ENCODE results near the gene MTA3. TPM values are rescaled to one million over a fixed set of nuclear protein-coding genes. Genes with fewer than 3 reads are reported as not detected.
"Not testable (repeated sequence)": the region's sequence is repeated elsewhere in the genome, so short reads cannot be mapped to it uniquely, and the experiment has no call there.

Gene MTA3
- total RNA-seq, 1 donor from 2014 or later = 39.8 TPM

DNA sequence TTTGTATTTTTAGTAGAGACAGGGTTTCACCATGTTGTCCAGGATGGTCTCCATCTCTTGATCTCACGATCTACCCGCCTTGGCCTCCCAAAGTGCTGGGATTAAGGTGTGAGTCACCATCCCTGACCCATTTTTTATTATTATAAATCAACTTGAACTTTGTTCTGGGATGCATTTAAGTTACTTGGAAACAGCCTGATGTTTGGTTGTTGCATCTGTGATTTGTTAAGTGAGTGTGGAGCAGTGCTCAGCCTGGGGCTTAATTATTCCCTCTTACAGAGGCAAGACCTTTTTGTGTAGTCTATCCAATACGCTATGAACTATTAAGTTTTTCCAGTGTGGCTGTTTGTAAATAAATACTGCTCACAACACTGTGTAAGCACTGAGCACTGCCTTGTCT is 32.6 kb downstream of the MTA3 start:
- H3K27ac Mint-ChIP-seq = no peak overlapping the region

DNA sequence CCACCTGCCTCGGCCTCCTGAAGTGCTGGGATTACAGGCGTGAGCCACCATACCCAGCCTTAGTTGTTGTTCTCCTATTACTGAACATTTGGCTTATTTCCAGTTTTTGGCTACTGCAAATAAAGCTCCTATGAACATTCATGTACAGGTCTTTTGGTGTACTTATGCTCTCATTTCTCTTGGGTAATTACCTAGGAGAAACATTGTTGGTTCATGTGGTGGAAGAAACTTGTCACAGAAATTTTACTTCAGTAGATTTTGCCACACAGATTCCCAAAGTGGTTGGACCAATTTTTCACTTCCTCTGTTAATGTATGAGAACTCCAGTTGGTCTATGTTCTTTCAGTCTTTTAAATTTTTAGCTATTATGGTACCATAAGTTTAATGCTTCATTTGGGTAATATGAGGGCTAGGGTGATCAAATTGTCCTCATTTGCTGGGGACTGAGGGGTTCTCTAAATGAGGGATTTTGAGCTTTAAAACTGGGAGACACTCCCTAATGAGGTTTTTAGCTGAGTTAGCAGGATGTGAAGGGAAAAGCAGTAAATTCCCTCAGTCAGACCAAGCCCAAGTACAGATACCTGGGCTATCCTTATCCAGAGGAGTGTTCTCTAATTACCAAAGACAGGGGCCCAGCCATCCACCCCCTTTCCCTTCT is 33.9 kb downstream of the MTA3 start:
- Mint-ChIP-seq H3K4me1 (ENCODE audit: low read depth) (peaks cover 3% of the 10 kb centered on the region), H3K27me3 (ENCODE audit: low read depth) (no peaks in the 10 kb centered on the region), H3K4me3 (ENCODE audit: low read depth) (no peak overlapping the region), H3K9me3 (no peaks in the 10 kb centered on the region), H3K36me3 (ENCODE audit: low read depth) (peaks cover 3% of the 10 kb centered on the region), H3K27ac (no peak overlapping the region)
- intact Hi-C loops (cut with micrococcal nuclease) = no loop called here
- no peak for DNase-seq (ENCODE audit: low spot score)

More for the DNA sequence above, 32.6 kb downstream of the MTA3 start:
- Mint-ChIP-seq H3K4me1 (ENCODE audit: low read depth) (peaks cover 3% of the 10 kb centered on the region), H3K9me3 (no peaks in the 10 kb centered on the region), H3K27me3 (ENCODE audit: low read depth) (no peaks in the 10 kb centered on the region), H3K36me3 (ENCODE audit: low read depth) (no peaks in the 10 kb centered on the region), H3K4me3 (ENCODE audit: low read depth) (no peak overlapping the region)
- no peak for DNase-seq (ENCODE audit: low spot score)
- intact Hi-C loops (cut with micrococcal nuclease) = no loop called here

DNA sequence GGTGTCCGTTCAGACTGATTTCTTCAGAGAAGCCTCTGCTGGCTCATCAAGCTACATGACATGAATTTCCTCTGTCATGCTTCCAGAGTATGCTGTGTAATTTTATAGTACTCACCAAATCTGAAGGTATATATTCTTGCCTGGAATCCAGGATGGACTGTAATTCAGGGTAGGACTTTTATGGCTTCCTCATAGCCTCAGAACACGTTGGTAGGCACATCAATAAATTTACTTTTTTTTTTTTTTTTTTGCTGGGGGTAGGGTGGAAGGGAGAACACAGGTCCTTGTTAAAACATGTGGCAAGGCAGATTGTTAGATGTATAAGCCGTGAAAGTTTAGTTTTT is 34.4 kb downstream of the MTA3 start:
- H3K27ac Mint-ChIP-seq = no peak overlapping the region
- intact Hi-C loops (cut with micrococcal nuclease) = no loop called here
- H3K9me3 Mint-ChIP-seq = no peaks in the 10 kb centered on the region
- no peak for DNase-seq (ENCODE audit: low spot score)
- no peaks in the 10 kb centered on the region for H3K27me3 Mint-ChIP-seq (ENCODE audit: low read depth)
- no peak overlapping the region for H3K4me3 Mint-ChIP-seq (ENCODE audit: low read depth)
- peaks cover 3% of the 10 kb centered on the region for H3K36me3 Mint-ChIP-seq (ENCODE audit: low read depth)
- peaks cover 3% of the 10 kb centered on the region for H3K4me1 Mint-ChIP-seq (ENCODE audit: low read depth)

DNA sequence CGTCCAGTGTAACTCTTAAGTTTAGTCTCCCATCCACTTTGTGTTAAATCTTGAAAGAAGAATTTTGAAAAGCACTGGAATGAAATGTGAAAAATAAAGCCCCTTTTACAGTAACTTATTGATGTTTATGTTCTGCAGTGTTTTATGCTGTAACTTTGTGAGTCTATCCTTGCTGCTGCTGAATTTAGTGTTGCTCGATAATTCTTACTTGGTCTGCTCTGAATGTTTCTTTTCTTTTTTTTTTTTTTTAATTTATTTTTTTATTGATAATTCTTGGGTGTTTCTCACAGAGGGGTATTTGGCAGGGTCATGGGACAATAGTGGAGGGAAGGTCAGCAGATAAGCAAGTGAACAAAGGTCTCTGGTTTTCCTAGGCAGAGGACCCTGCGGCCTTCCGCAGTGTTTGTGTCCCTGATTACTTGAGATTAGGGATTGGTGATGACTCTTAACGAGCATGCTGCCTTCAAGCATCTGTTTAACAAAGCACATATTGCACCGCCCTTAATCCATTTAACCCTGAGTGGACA is 36.0 kb downstream of the MTA3 start:
- H3K9me3 Mint-ChIP-seq; H3K4me3 Mint-ChIP-seq (ENCODE audit: low read depth); H3K27me3 Mint-ChIP-seq (ENCODE audit: low read depth); H3K27ac Mint-ChIP-seq; H3K4me1 Mint-ChIP-seq (ENCODE audit: low read depth); H3K36me3 Mint-ChIP-seq (ENCODE audit: low read depth); intact Hi-C loops (cut with micrococcal nuclease); DNase-seq (ENCODE audit: low spot score): not testable (repeated sequence)

DNA sequence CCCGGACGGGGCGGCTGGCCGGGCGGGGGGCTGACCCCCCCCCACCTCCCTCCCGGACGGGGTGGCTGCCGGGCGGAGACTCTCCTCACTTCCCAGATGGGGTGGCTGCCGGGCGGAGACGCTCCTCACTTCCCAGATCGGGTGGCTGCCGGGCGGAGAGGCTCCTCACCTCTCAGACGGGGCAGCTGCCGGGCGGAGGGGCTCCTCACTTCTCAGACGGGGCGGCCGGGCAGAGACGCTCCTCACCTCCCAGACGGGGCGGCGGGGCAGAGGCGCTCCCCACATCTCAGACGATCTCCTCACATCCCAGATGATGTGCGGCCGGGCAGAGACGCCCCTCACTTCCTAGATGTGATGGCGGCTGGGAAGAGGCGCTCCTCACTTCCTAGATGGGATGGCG is 37.7 kb downstream of the MTA3 start:
- H3K27me3 Mint-ChIP-seq (ENCODE audit: low read depth); H3K27ac Mint-ChIP-seq; DNase-seq (ENCODE audit: low spot score); H3K9me3 Mint-ChIP-seq; H3K4me1 Mint-ChIP-seq (ENCODE audit: low read depth); H3K4me3 Mint-ChIP-seq (ENCODE audit: low read depth); intact Hi-C loops (cut with micrococcal nuclease): not testable (repeated sequence)
- peaks cover 13% of the 10 kb centered on the region for H3K36me3 Mint-ChIP-seq (ENCODE audit: low read depth)

DNA sequence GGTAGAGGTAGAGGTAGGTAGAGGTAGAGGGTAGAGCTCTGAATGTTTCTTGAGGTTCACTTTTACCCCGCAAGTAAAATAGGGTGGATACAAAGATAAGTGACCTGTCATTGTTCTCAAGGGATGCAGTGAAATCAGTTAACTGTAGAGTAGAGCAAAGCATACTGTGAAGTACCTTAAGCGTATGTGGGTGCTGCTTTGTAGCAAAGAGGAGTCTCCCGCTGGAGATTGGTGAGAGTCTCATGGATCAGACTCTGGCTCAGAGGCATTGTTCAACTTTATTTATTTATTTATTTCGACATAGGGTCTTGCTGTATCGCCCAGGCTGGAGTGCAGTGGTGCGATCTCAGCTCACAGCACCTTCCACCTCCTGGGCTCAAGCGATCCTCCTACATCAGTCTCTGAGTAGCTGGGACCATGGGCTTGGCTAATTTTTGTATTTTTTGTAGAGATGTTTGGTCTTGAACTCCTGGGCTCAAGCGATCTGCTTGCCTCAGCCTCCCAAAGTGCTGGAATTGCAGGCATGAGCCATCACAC is 38.7 kb downstream of the MTA3 start:
- no peak for DNase-seq (ENCODE audit: low spot score)
- no peak overlapping the region for H3K27ac Mint-ChIP-seq
- peaks cover 14% of the 10 kb centered on the region for H3K36me3 Mint-ChIP-seq (ENCODE audit: low read depth)
- no peak overlapping the region for H3K4me3 Mint-ChIP-seq (ENCODE audit: low read depth)
- no peaks in the 10 kb centered on the region for H3K9me3 Mint-ChIP-seq
- H3K4me1 Mint-ChIP-seq (ENCODE audit: low read depth) = peaks cover 4% of the 10 kb centered on the region
- intact Hi-C loops (cut with micrococcal nuclease) = no loop called here
- H3K27me3 Mint-ChIP-seq (ENCODE audit: low read depth) = no peaks in the 10 kb centered on the region

DNA sequence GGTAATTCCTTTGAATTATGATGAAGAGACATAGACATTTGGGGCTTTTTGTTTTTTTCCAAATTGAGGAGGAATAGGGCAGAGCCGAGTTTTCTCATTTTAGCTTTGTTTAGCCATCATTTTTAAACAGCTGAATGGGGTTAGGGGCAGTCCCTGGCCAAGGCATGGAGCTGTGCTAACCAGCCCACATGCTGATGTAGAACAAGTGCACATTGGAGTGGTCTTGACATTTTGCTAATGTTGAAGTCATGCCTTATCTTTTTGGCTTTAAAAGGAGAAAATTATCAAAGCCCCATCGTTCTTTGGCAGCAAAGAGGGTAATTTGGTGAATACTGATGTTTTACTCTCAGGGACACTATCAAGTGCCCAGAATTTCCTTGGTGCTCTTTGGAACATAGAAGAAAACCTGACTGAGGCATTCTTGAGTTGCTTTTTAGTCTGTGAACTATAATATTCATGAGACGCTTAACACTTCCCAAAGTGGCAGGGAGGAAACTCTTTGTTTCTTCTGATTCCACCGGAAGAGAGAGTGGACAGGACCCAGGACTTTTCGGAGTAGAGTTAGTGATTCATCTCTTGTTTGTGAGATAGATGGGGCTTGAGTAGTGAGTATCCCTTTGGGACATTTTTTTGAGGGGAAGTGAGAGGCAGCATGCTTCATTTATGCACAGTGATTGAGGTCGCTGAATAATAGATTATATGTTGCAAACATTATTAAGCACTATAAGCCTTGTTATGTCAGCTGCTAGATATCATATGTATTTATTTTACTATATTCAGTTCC is 45.0 kb downstream of the MTA3 start:
- no peak for DNase-seq (ENCODE audit: low spot score)
- H3K9me3 Mint-ChIP-seq = no peaks in the 10 kb centered on the region
- intact Hi-C loops (cut with micrococcal nuclease) = no loop called here

DNA sequence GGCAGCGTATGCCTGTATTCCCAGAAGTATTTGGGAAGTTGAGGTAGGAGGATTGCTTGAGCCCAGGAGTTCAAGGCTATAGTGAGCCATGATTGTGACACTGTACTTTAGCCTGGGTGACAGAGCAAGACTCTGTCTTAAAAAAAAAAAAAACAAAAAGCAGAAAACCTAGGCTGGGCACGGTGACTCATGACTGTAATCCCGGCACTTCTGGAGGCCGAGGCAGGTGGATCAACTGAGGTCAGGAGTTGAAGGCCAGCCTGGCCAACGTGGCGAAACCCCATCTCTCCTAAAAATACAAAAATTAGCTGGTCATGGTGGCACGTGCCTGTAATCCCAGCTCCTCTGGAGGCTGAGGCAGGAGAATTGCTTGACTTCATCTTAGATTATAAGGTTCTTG is 46.4 kb downstream of the MTA3 start:
- Mint-ChIP-seq H3K27me3 (ENCODE audit: low read depth) (no peaks in the 10 kb centered on the region), H3K4me1 (ENCODE audit: low read depth) (peaks cover 20% of the 10 kb centered on the region), H3K4me3 (ENCODE audit: low read depth) (no peak overlapping the region), H3K9me3 (no peaks in the 10 kb centered on the region), H3K36me3 (ENCODE audit: low read depth) (peaks cover 22% of the 10 kb centered on the region), H3K27ac (no peak overlapping the region)
- intact Hi-C loops (cut with micrococcal nuclease) = loop anchor here (5.0 kb wide), 1 partner anchor 48 kb away; the partner anchor contains the start of gene MTA3
- no peak for DNase-seq (ENCODE audit: low spot score)

More for the DNA sequence above, 45.0 kb downstream of the MTA3 start:
- Mint-ChIP-seq H3K36me3 (ENCODE audit: low read depth) (peaks cover 19% of the 10 kb centered on the region), H3K27me3 (ENCODE audit: low read depth) (no peaks in the 10 kb centered on the region), H3K27ac (no peak overlapping the region), H3K4me3 (ENCODE audit: low read depth) (no peak overlapping the region), H3K4me1 (ENCODE audit: low read depth) (peaks cover 10% of the 10 kb centered on the region)

DNA sequence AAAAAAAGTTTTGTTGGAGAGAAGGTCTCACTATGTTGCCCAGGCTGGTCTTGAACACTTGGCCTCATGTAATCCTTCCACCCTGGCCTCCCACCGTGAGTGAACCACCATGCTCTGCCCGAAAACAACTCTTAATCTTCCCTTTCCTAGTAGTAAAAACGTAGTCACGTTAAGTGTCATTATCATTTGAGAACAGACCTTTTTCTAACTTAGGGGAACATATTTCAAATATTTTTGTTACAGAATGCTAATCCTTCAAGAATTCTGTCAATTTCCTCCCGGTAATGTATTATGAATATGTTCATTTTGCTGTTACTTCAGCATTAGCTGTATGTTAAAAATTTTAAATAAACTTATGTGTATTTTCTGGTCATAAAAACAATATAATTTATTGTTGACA is 49.7 kb downstream of the MTA3 start:
- H3K4me3 Mint-ChIP-seq (ENCODE audit: low read depth) = no peak overlapping the region
- H3K36me3 Mint-ChIP-seq (ENCODE audit: low read depth) = peaks cover 14% of the 10 kb centered on the region
- peaks cover 17% of the 10 kb centered on the region for H3K4me1 Mint-ChIP-seq (ENCODE audit: low read depth)
- intact Hi-C loops (cut with micrococcal nuclease) = loop anchor here (2.0 to 5.0 kb wide), 3 partner anchors 23 to 51 kb away; partner anchors contain the start of gene MTA3
- H3K27me3 Mint-ChIP-seq (ENCODE audit: low read depth) = no peaks in the 10 kb centered on the region
- H3K27ac Mint-ChIP-seq = no peak overlapping the region
- no peak for DNase-seq (ENCODE audit: low spot score)
- H3K9me3 Mint-ChIP-seq = no peaks in the 10 kb centered on the region

DNA sequence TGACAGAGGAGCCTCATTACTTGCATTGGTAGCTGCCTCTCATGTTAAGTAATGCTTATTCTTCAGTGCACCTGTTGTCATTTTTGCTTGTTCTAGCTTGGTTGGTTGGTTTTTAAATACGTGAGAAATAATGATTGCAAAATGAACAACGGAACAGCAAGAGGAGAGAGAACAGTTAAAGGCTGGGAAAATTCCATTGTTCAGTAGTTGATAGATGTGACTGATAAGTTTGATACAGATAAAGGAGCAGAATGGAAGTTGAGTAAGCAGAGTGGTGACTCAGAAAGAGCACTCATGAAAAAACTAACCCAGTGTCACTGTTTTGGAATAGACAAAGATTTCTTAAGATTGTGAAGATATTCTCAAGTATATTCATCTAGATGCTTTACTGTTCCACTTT is 50.5 kb downstream of the MTA3 start:
- H3K27ac Mint-ChIP-seq = peak overlapping the region; percentile 44
- no peak overlapping the region for H3K4me3 Mint-ChIP-seq (ENCODE audit: low read depth)
- no peaks in the 10 kb centered on the region for H3K9me3 Mint-ChIP-seq
- peaks cover 17% of the 10 kb centered on the region for H3K4me1 Mint-ChIP-seq (ENCODE audit: low read depth)
- no peak for DNase-seq (ENCODE audit: low spot score)
- intact Hi-C loops (cut with micrococcal nuclease) = loop anchor here (2.0 to 5.0 kb wide), 3 partner anchors 22 to 52 kb away; partner anchors contain the start of gene MTA3
- no peaks in the 10 kb centered on the region for H3K27me3 Mint-ChIP-seq (ENCODE audit: low read depth)
- peaks cover 14% of the 10 kb centered on the region for H3K36me3 Mint-ChIP-seq (ENCODE audit: low read depth)

DNA sequence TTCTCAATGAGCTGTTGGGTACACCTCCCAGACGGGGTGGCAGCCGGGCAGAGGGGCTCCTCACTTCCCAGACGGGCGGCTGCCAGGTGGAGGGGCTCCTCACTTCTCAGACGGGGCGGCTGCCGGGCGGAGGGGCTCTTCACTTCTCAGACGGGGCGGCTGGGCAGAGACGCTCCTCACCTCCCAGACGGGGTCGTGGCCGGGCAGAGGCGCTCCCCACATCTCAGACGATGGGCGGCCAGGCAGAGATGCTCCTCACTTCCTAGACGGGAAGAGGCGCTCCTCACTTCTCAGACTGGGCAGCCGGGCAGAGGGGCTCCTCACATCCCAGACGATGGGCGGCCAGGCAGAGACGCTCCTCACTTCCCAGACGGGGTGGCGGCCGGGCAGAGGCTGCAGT is 53.2 kb downstream of the MTA3 start:
- peaks cover 17% of the 10 kb centered on the region for H3K4me1 Mint-ChIP-seq (ENCODE audit: low read depth)
- peaks cover 14% of the 10 kb centered on the region for H3K36me3 Mint-ChIP-seq (ENCODE audit: low read depth)
- H3K4me3 Mint-ChIP-seq (ENCODE audit: low read depth); H3K9me3 Mint-ChIP-seq; DNase-seq (ENCODE audit: low spot score); intact Hi-C loops (cut with micrococcal nuclease); H3K27ac Mint-ChIP-seq; H3K27me3 Mint-ChIP-seq (ENCODE audit: low read depth): not testable (repeated sequence)

DNA sequence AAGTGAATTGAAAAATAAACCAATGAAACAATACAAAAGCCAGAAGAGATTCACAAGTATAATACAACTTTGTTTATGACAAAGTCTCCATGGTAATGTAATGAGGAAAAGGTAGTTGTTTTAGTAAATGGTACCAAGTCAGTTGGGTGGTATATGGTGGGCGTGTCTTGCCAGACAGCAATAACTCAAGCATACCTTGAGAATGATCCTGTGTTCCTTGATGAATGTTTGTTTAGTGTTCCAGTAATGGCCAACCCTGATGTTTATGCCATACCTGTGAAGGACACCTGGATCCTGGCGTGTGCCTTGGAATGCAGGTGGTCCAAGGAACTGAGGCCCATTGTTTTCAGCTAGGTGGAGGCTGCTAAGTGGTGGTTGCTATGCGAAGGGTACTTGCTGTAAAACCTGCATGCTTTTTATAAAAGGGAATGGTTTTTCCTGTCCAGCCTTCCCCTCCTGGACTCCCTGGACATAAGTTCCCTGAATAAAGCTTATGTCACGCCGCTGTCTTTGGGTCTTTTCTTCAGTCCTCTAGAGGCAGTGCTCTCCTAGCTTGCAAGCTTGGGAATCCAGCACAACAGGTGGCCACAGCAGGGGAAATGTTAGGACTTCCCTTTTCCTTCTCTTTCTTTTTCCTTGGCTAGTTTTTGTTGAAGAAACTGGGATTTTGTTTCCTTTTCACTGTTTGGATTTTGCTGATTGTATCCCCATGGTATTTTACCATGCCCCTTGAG is 54.7 kb downstream of the MTA3 start:
- Mint-ChIP-seq H3K9me3 (no peaks in the 10 kb centered on the region), H3K4me1 (ENCODE audit: low read depth) (peaks cover 12% of the 10 kb centered on the region), H3K36me3 (ENCODE audit: low read depth) (peaks cover 9% of the 10 kb centered on the region), H3K4me3 (ENCODE audit: low read depth) (no peak overlapping the region), H3K27me3 (ENCODE audit: low read depth) (no peaks in the 10 kb centered on the region), H3K27ac (no peak overlapping the region)
- intact Hi-C loops (cut with micrococcal nuclease) = no loop called here
- no peak for DNase-seq (ENCODE audit: low spot score)

Data from activated T-helper 2 cell treated with anti-CD3 and anti-CD28 coated beads, Interferon-gamma antibody, Interleukin-2, Interleukin-4, amounts not matched to agents 10 μg/mL and 5 μg/mL and 100 μg/mL, durations not matched to agents 14 hours and 24 hours and 36 hours (primary cell).